Activated CD4-positive, alpha-beta T cell treated with anti-CD3 and anti-CD28 coated beads, Interleukin-2, amount 10 ng/mL, durations not matched to agents 24 days and 14 days (primary cell): ENCODE data around the gene DAPK3. TPM values are rescaled to one million over a fixed set of nuclear protein-coding genes. Genes with fewer than 3 reads are reported as not detected.
"Not testable (repeated sequence)": the region's sequence is repeated elsewhere in the genome, so short reads cannot be mapped to it uniquely, and the experiment has no call there.

Source experiments
- DNase-seq: peaks from one replicate; pipeline ENCODE4 v3.0.0; 2022
- H3K27ac Mint-ChIP-seq: one replicate; pipeline ENCODE4 v1.8.0; 2022; ENCODE audit warnings: mild to moderate bottlenecking, mixed read lengths
- H3K27me3 Mint-ChIP-seq: one replicate; pipeline ENCODE4 v1.8.0; 2022; ENCODE audit warnings: mixed read lengths
- H3K36me3 Mint-ChIP-seq: one replicate; pipeline ENCODE4 v1.8.0; 2022; ENCODE audit warnings: low read depth, mild to moderate bottlenecking, mixed read lengths
- H3K4me1 Mint-ChIP-seq: one replicate; pipeline ENCODE4 v1.8.0; 2021; ENCODE audit warnings: mixed read lengths
- H3K4me3 Mint-ChIP-seq: one replicate; pipeline ENCODE4 v1.8.0; 2022; ENCODE audit warnings: mild to moderate bottlenecking, moderate library complexity, mixed read lengths
- H3K9me3 Mint-ChIP-seq: one replicate; pipeline ENCODE4 v1.8.0; 2021; ENCODE audit warnings: mixed read lengths
- intact Hi-C: fragments of 100-400 bp; cut with micrococcal nuclease; formaldehyde crosslinking; loops from one replicate; pipeline ENCODE4 v1.15.1; 2023
- total RNA-seq: library from RNA; stranded (reverse); gene quantifications from 2 replicates; pipeline ENCODE4 v1.2.3, GENCODE V29; 2022

Gene DAPK3
- total RNA-seq, 1 donor from 2014 or later: 46.7 TPM

GRCh38 chr19:3945838-3946237, 25.1 kb downstream of the DAPK3 start:
- no peaks in the 10 kb centered on the region for H3K9me3 Mint-ChIP-seq
- H3K4me3 Mint-ChIP-seq: no peak overlapping the region
- H3K27ac Mint-ChIP-seq: no peak overlapping the region
- intact Hi-C loops: no loop called here
- no peaks in the 10 kb centered on the region for H3K36me3 Mint-ChIP-seq
- H3K4me1 Mint-ChIP-seq: peaks cover 2% of the 10 kb centered on the region
- H3K27me3 Mint-ChIP-seq: no peaks in the 10 kb centered on the region
- no peak for DNase-seq

- H3K36me3 Mint-ChIP-seq: no peaks in the 10 kb centered on the region
- intact Hi-C loops: no loop called here
- no peak overlapping the region for H3K4me3 Mint-ChIP-seq
- DNase-seq: no peak
- H3K4me1 Mint-ChIP-seq: peaks cover 2% of the 10 kb centered on the region
- no peaks in the 10 kb centered on the region for H3K27me3 Mint-ChIP-seq
- no peak overlapping the region for H3K27ac Mint-ChIP-seq
- H3K9me3 Mint-ChIP-seq: no peaks in the 10 kb centered on the region
Measured at GRCh38 chr19:3944018-3944721, 26.7 kb downstream of the DAPK3 start.

DNA sequence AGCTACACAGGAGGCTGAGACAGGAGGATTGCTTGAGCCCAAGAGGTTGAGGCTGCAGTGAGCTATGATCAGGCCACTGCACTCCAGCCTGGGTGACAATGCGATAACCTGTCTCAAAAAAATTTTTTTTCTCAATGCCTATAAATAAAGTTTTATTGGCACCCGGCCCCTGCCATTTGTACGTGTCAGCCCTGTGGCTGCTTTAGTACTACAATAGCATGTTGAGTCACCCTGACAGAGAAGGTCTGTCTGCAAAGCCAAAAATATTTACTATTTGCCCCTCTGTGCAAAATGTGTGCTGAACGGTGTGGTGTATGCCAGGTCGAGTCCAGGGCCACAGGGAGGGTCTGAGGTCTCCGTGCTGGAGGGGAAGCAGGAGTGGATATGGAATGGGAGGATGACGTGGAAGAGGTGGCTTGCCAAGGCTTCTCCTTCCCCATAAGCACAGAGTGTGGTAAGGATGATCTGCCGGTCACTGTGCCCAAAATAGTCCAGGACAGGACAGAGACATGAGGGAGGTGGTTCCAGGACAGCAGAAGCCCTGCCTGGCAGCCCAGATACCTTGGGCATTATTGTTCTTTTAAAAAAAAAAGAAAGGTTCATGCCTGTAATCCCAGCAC, 28.0 kb downstream of the DAPK3 start:
- H3K27me3 Mint-ChIP-seq: no peaks in the 10 kb centered on the region
- no peaks in the 10 kb centered on the region for H3K9me3 Mint-ChIP-seq
- H3K4me3 Mint-ChIP-seq: no peak overlapping the region
- no peak for DNase-seq
- intact Hi-C loops: no loop called here
- H3K4me1 Mint-ChIP-seq: peaks cover 2% of the 10 kb centered on the region
- H3K36me3 Mint-ChIP-seq: no peaks in the 10 kb centered on the region
- no peak overlapping the region for H3K27ac Mint-ChIP-seq

DNA sequence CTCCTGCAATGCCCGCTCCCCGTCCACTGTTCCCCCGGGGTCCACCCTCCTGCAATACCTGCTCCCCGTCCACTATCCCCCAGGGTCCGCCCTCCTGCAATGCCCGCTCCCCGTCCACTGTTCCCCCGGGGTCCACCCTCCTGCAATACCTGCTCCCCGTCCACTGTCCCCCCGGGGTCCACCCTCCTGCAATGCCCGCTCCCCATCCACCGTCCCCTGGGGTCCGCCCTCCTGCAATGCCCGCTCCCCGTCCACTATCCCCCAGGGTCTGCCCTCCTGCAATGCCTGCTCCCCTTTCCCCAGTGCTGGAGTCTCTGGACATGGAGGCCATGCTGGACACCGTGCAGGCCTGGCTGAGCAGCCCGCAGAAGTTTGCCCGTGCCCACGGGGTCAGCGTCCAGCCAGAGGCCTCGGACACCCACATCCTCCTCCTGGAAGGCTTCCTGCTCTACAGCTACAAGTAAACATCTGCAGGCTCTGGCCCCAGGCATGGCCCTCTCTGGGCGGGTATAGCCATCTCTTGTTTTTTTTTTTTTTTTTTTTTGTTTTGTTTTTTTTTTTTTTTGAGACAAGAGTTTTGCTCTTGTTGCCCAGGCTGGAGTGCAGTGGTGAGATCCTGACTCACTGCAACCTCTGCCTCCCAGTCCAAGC, 32.5 kb downstream of the DAPK3 start:
- H3K9me3 Mint-ChIP-seq, H3K36me3 Mint-ChIP-seq, H3K4me1 Mint-ChIP-seq: not testable (repeated sequence)

DNA sequence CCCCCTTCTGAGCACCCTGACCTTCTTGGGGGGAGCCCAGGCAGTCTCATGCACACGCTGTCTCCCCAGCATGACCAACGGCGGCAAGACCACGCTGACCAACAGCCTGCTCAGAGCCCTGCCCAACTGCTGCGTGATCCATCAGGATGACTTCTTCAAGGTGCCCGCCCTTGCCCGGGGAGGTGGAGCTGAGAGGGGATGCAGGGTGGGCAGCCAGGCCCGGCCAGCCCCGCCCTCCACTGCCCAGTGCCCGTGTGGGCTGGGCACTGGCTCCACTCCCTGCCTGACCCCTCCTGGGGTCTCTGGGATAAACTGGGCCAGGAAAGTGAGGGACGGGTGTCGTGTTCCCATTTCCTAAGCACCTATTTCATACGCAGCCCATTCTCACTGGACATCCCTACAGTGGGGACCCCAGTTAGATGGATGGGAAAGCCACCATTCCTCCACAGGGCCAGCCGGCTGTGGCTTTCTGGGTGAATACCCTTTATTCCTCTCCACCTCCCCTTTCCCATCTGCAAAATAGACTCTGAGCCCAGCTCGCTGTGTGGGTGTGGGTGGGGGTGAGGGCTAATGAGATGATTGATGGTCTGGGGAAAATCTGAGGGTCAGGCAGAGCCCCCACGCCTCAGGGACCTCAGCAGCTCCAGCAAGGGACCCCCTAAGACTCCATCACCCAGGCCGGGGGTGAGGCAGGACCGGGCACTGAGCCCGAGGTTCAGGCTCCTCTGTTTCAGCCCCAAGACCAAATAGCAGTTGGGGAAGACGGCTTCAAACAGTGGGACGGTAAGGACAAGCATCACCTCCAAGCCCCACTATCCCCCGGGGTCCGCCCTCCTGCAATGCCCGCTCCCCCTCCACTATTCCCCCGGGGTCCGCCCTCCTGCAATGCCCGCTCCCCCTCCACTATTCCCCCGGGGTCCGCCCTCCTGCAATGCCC, 34.1 kb downstream of the DAPK3 start:
- no peaks in the 10 kb centered on the region for H3K4me1 Mint-ChIP-seq
- no peak overlapping the region for H3K27ac Mint-ChIP-seq
- H3K27me3 Mint-ChIP-seq: peaks cover 12% of the 10 kb centered on the region
- H3K36me3 Mint-ChIP-seq: no peaks in the 10 kb centered on the region
- intact Hi-C loops: no loop called here
- no peak overlapping the region for H3K4me3 Mint-ChIP-seq
- H3K9me3 Mint-ChIP-seq: no peaks in the 10 kb centered on the region
- no peak for DNase-seq

More for the DNA sequence above, 32.5 kb downstream of the DAPK3 start:
- H3K27ac Mint-ChIP-seq, DNase-seq, H3K27me3 Mint-ChIP-seq, intact Hi-C loops, H3K4me3 Mint-ChIP-seq: not testable (repeated sequence)

DNA sequence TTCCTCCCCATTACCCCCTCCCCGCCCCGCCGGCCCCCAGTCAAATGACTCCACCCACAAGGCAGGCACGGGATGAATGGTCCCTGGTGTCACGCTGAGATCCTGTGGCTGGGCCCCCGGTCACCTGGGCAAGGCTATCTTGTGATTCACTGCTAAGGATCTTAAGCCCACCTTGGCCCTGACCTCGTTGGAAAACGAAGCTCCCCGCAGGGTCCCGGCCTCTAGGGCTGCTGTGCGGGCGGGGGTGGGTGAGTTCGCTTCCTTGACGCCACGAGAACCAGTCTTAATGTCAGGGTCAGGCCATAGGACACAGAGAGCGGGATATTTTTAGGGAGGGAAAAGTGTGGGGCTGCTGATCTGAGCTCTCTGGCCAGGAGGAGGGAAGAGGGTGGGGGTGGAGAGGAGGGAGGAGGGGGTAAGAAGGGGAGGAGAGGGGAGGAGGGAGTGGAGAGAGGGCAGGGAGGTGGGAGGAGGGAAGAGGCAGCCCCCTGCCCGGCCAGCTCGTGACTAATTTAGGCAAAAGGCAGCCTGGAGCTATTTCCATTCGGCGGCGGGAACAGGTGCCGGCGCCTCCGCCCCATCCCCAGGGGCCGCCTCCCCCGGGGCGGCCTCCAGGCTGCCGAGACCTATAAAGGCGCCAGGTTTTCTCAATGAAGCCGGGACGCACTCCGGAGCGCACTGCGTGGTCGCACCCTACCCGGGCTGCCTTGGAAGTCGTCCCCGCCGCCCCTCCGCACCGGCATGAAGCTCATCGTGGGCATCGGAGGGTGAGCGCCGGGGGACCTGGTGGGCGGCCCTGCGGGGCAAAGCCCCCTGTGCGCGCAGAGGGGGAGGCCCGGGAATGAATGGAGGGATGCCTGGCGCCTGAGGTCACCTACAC, 37.7 kb downstream of the DAPK3 start, which contains the start of gene NMRK2:
NMRK2 (plus strand) TSS at position 139 of the 880 bp plus-strand sequence; CDS start at position 742, 603 bp downstream.
- intact Hi-C loops: no loop called here
- Mint-ChIP-seq H3K9me3 (no peaks in the 10 kb centered on the region), H3K4me3 (no peak within 1 kb of the TSS), H3K36me3 (no peaks in the 10 kb centered on the region), H3K27me3 (peaks cover 13% of the 10 kb centered on the region), H3K27ac (no peak within 1 kb of the TSS), H3K4me1 (no peaks in the 10 kb centered on the region)
- DNase-seq: no peak

- Mint-ChIP-seq H3K9me3 (no peaks in the 10 kb centered on the region), H3K27ac (no peak overlapping the region), H3K4me1 (no peaks in the 10 kb centered on the region), H3K36me3 (no peaks in the 10 kb centered on the region), H3K4me3 (no peak overlapping the region), H3K27me3 (peaks cover 13% of the 10 kb centered on the region)
- intact Hi-C loops: no loop called here
- DNase-seq: no peak
Measured at GRCh38 chr19:3931041-3931440, 39.9 kb downstream of the DAPK3 start.

GRCh38 chr19:3923912-3924311, 47.0 kb downstream of the DAPK3 start:
- intact Hi-C loops: no loop called here
- Mint-ChIP-seq H3K4me3 (no peak overlapping the region), H3K36me3 (no peaks in the 10 kb centered on the region), H3K27me3 (no peaks in the 10 kb centered on the region), H3K27ac (no peak overlapping the region), H3K4me1 (no peaks in the 10 kb centered on the region), H3K9me3 (peaks cover 13% of the 10 kb centered on the region)
- no peak for DNase-seq

GRCh38 chr19:3923096-3923758, 47.7 kb downstream of the DAPK3 start:
- Mint-ChIP-seq H3K27me3 (no peaks in the 10 kb centered on the region), H3K4me1 (no peaks in the 10 kb centered on the region), H3K36me3 (no peaks in the 10 kb centered on the region), H3K4me3 (no peak overlapping the region), H3K27ac (no peak overlapping the region), H3K9me3 (peaks cover 16% of the 10 kb centered on the region)
- DNase-seq: no peak
- intact Hi-C loops: no loop called here

DNA sequence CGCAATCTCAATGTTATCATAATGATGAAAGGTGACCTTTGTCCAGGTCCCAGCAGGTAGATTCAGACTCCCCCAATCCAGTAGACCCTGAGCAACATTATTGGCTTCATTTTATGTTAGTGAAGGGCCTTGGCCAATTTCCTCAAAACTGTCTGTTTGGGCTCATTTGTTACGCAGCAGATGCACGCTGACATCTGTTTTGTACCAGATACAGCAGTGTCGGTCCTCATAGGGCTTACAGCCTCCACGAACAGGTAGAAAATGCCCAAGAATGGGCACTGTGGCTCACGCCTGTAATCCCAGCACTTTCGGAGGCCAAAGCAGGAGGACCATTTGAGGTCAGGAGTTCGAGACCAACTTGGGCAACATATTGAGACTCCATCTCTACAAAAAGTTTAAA, 51.1 kb downstream of the DAPK3 start:
- H3K4me1 Mint-ChIP-seq: no peaks in the 10 kb centered on the region
- DNase-seq: no peak
- no peak overlapping the region for H3K27ac Mint-ChIP-seq
- intact Hi-C loops: no loop called here
- H3K4me3 Mint-ChIP-seq: no peak overlapping the region
- peaks cover 16% of the 10 kb centered on the region for H3K9me3 Mint-ChIP-seq
- no peaks in the 10 kb centered on the region for H3K27me3 Mint-ChIP-seq
- no peaks in the 10 kb centered on the region for H3K36me3 Mint-ChIP-seq

- no peak overlapping the region for H3K27ac Mint-ChIP-seq
- no peaks in the 10 kb centered on the region for H3K4me1 Mint-ChIP-seq
- H3K27me3 Mint-ChIP-seq: no peaks in the 10 kb centered on the region
- intact Hi-C loops: no loop called here
- H3K36me3 Mint-ChIP-seq: no peaks in the 10 kb centered on the region
- no peak for DNase-seq
- H3K9me3 Mint-ChIP-seq: peaks cover 6% of the 10 kb centered on the region
- H3K4me3 Mint-ChIP-seq: no peak overlapping the region
Measured at GRCh38 chr19:3916033-3916432, 54.9 kb downstream of the DAPK3 start.

GRCh38 chr19:3914199-3914598, 56.7 kb downstream of the DAPK3 start:
- no peaks in the 10 kb centered on the region for H3K4me1 Mint-ChIP-seq
- intact Hi-C loops: no loop called here
- no peak for DNase-seq
- peaks cover 3% of the 10 kb centered on the region for H3K9me3 Mint-ChIP-seq
- no peaks in the 10 kb centered on the region for H3K36me3 Mint-ChIP-seq
- H3K27ac Mint-ChIP-seq: no peak overlapping the region
- H3K4me3 Mint-ChIP-seq: no peak overlapping the region
- H3K27me3 Mint-ChIP-seq: no peaks in the 10 kb centered on the region
